Spleen (tissue), 11 donors: ENCODE measurements around the gene PXYLP1. TPM values are rescaled to one million over a fixed set of nuclear protein-coding genes. Genes with fewer than 3 reads are reported as not detected.

Source experiments
- DNase-seq: peaks from one replicate; pipeline ENCODE4 v3.0.0-alpha.2; 2020
- H3K27ac ChIP-seq, 8 donors: fragments of 200-600 bp; sonication (generic) in 7 of 8; 1 replicate in 4 of 8; 2 replicates in 4 of 8; pipeline versions ENCODE4 v1.5.0 to v1.8.0; 2016 to 2021; ENCODE audit warnings: inconsistent platforms in 4 of 8, mild to moderate bottlenecking in 4 of 8, moderate library complexity in 1 of 8
- H3K27me3 ChIP-seq, 7 donors: fragments of 200-600 bp; sonication (generic) in 6 of 7; replicated peaks in 1 of 7; 1 replicate in 4 of 7; 2 replicates in 3 of 7; pipeline versions ENCODE4 v1.5.0 to v1.8.0; 2016 to 2021; ENCODE audit warnings: inconsistent platforms in 3 of 7, mild to moderate bottlenecking in 1 of 7
- H3K36me3 ChIP-seq, 6 donors: fragments of 200-600 bp; sonication (generic) in 5 of 6; 1 replicate in 4 of 6; 2 replicates in 2 of 6; pipeline versions ENCODE4 v1.5.0 to v1.8.0; 2016 to 2021; ENCODE audit warnings: inconsistent platforms in 2 of 6
- H3K4me1 ChIP-seq, 6 donors: fragments of 200-600 bp; sonication (generic) in 5 of 6; 1 replicate in 3 of 6; 2 replicates in 3 of 6; pipeline versions ENCODE4 v1.5.0 to v1.8.0; 2016 to 2021; ENCODE audit warnings: inconsistent platforms in 3 of 6
- H3K4me3 ChIP-seq, 8 donors: fragments of 200-600 bp; sonication (generic) in 7 of 8; 1 replicate in 4 of 8; 2 replicates in 4 of 8; pipeline versions ENCODE4 v1.5.0 to v1.8.0; 2016 to 2021; ENCODE audit warnings: inconsistent platforms in 4 of 8, mild to moderate bottlenecking in 4 of 8, moderate library complexity in 2 of 8
- H3K9me3 ChIP-seq, 8 donors: fragments of 200-600 bp; sonication (generic) in 7 of 8; 1 replicate in 4 of 8; 2 replicates in 4 of 8; pipeline versions ENCODE4 v1.5.0 to v1.8.0; 2016 to 2021; ENCODE audit warnings: inconsistent platforms in 4 of 8
- CTCF ChIP-seq, 11 experiments: fragments of 200-600 bp in 7 of 11; fragments of 450-650 bp in 4 of 11; sonication (generic) in 4 of 11; IDR thresholded peaks in 8 of 11; conservative IDR thresholded peaks in 3 of 11; 1 replicate in 7 of 11; 2 replicates in 4 of 11; pipeline versions ENCODE4 v1.4.0 to v1.8.0; 2016 to 2021; ENCODE audit warnings: antibody characterized with exemption in 11 of 11, inconsistent platforms in 4 of 11, mild to moderate bottlenecking in 1 of 11
- POLR2A ChIP-seq, 3 donors: fragments of 450-650 bp; IDR thresholded peaks; one replicate each; pipeline ENCODE4 v1.5.1; 2017; ENCODE audit warnings: antibody characterized with exemption in 3 of 3, mild to moderate bottlenecking in 1 of 3
- POLR2AphosphoS5 ChIP-seq, 3 donors: sonication (generic); formaldehyde crosslinking; IDR thresholded peaks; one replicate each; pipeline ENCODE4 v1.5.1; 2017; ENCODE audit warnings: antibody characterized with exemption in 3 of 3
- WGBS, 5 donors: extraction: QIAGEN DNeasy Blood & Tissue Kit in 3 of 5; methylation state at CpG; one replicate each; pipeline versions ENCODE4 v1.1.5 to v1.1.7; 2013 to 2018; 5-methylcytosine and 5-hydroxymethylcytosine counted together
- intact Hi-C: fragments of 100-400 bp; cut with DNase I; formaldehyde crosslinking; loops from one replicate; pipeline ENCODE4 v1.15.0; 2023; ENCODE audit warnings: low total_unique reads
- polyA plus RNA-seq, 3 donors: library from polyadenylated mRNA; stranded (reverse); fragments of 200-250 nt; gene quantifications; one replicate each; pipeline ENCODE4 v1.2.1, GENCODE V29; 2013
- total RNA-seq, 7 donors: library from RNA; depleted of rRNA in 3 of 7; stranded (reverse); fragments of >200 nt in 3 of 7; fragmentation: NEBNext Ultra II Directional in 4 of 7; extraction: Animal tissue kit (Norgen Biotek cat#: 25700) in 4 of 7; gene quantifications; one replicate each; pipeline versions ENCODE4 v1.1.0 to v1.2.1, GENCODE V29; 2016 to 2021
- donor health status: healthy with polysubstance abuse.
- donor health status: DM: no; HTN: no; CAD: no; lungs with moderate emphysema.
- donor health status: DM: no; HTN: no; CAD: no.
- donor health status: Bipolar disorder and iron deficiency.
- donor health status: healthy.
- donor health status: DM: no; HTN: no; CAD: no.
- donor health status: DM: yes; HTN: yes; CAD: no.

Gene PXYLP1
- total and polyA plus RNA-seq, 10 donors, result 2.9 to 15.6 (median 7.4) TPM

- no peaks in the 10 kb centered on the region for H3K27me3 ChIP-seq
- H3K4me3 ChIP-seq, result no peak overlapping the region
- intact Hi-C loops, result no loop called here
- 91 to 95% (median 92%) methylated on average over 5 of the region's 5 CpGs for WGBS, 5 donors
- no peak for DNase-seq
- H3K36me3 ChIP-seq, result peaks cover 0 to 6% (median 0%) of the 10 kb centered on the region in 6 donors
- no peaks in the 10 kb centered on the region for H3K4me1 ChIP-seq
- no peak for TF ChIP-seq POLR2A (IDR thresholded peaks at IDR 0.05)
- TF ChIP-seq CTCF (IDR thresholded peaks at IDR 0.05 in 8 of 11, conservative IDR thresholded peaks at IDR 0.05 in 3 of 11), result no peak
- no peak for TF ChIP-seq POLR2AphosphoS5 (IDR thresholded peaks at IDR 0.05)
- no peak overlapping the region for H3K27ac ChIP-seq
- no peaks in the 10 kb centered on the region for H3K9me3 ChIP-seq
These were observed 16.4 kb downstream of the PXYLP1 start for GRCh38 chr3:141248064-141248463.

- DNase-seq, result no peak
- intact Hi-C loops, result no loop called here
- no peak overlapping the region for H3K27ac ChIP-seq
- H3K36me3 ChIP-seq, result no peaks in the 10 kb centered on the region
- no peaks in the 10 kb centered on the region for H3K9me3 ChIP-seq
- H3K4me3 ChIP-seq, result no peak overlapping the region
- no peaks in the 10 kb centered on the region for H3K27me3 ChIP-seq
- no peaks in the 10 kb centered on the region for H3K4me1 ChIP-seq
- no peak for TF ChIP-seq POLR2AphosphoS5 (IDR thresholded peaks at IDR 0.05)
- no peak for TF ChIP-seq POLR2A (IDR thresholded peaks at IDR 0.05)
- no peak for TF ChIP-seq CTCF (IDR thresholded peaks at IDR 0.05 in 8 of 11, conservative IDR thresholded peaks at IDR 0.05 in 3 of 11)
- 89 to 99% (median 93%) methylated on average over 4 of the region's 4 CpGs for WGBS, 5 donors
These were observed 17.4 kb downstream of the PXYLP1 start for GRCh38 chr3:141249041-141249440.

- no peaks in the 10 kb centered on the region for H3K36me3 ChIP-seq
- H3K27me3 ChIP-seq, result no peaks in the 10 kb centered on the region
- no peak overlapping the region for H3K27ac ChIP-seq
- H3K4me1 ChIP-seq, result no peaks in the 10 kb centered on the region
- H3K4me3 ChIP-seq, result no peak overlapping the region
- 86 to 97% (median 96%) methylated on average over 5 of the region's 5 CpGs for WGBS, 5 donors
- DNase-seq, result no peak
- no peaks in the 10 kb centered on the region for H3K9me3 ChIP-seq
- no peak for TF ChIP-seq CTCF (IDR thresholded peaks at IDR 0.05 in 8 of 11, conservative IDR thresholded peaks at IDR 0.05 in 3 of 11)
- TF ChIP-seq POLR2A (IDR thresholded peaks at IDR 0.05), result no peak
- TF ChIP-seq POLR2AphosphoS5 (IDR thresholded peaks at IDR 0.05), result no peak
- intact Hi-C loops, result no loop called here
These were observed 18.7 kb downstream of the PXYLP1 start for GRCh38 chr3:141250342-141250741.

- TF ChIP-seq CTCF (IDR thresholded peaks at IDR 0.05 in 8 of 11, conservative IDR thresholded peaks at IDR 0.05 in 3 of 11), result no peak
- no peak for TF ChIP-seq POLR2A (IDR thresholded peaks at IDR 0.05)
- TF ChIP-seq POLR2AphosphoS5 (IDR thresholded peaks at IDR 0.05), result no peak
- intact Hi-C loops, result no loop called here
- H3K27me3 ChIP-seq, result no peaks in the 10 kb centered on the region
- DNase-seq, result no peak
- H3K4me1 ChIP-seq, result no peaks in the 10 kb centered on the region
- no peak overlapping the region for H3K27ac ChIP-seq
- H3K36me3 ChIP-seq, result no peaks in the 10 kb centered on the region
- H3K9me3 ChIP-seq, result no peaks in the 10 kb centered on the region
- 87 to 93% (median 92%) methylated on average over 4 of the region's 4 CpGs for whole genome bisulfite sequencing, 5 donors
- H3K4me3 ChIP-seq, result no peak overlapping the region
These were observed 19.2 kb downstream of the PXYLP1 start for GRCh38 chr3:141250828-141251227.
